ENCODE results near the gene AP1S2. TPM values are rescaled to one million over a fixed set of nuclear protein-coding genes. Genes with fewer than 3 reads are reported as not detected.

Gene AP1S2
- total and polyA plus RNA-seq, 7 donors, result 80.0 to 162 (median 116) TPM

DNA sequence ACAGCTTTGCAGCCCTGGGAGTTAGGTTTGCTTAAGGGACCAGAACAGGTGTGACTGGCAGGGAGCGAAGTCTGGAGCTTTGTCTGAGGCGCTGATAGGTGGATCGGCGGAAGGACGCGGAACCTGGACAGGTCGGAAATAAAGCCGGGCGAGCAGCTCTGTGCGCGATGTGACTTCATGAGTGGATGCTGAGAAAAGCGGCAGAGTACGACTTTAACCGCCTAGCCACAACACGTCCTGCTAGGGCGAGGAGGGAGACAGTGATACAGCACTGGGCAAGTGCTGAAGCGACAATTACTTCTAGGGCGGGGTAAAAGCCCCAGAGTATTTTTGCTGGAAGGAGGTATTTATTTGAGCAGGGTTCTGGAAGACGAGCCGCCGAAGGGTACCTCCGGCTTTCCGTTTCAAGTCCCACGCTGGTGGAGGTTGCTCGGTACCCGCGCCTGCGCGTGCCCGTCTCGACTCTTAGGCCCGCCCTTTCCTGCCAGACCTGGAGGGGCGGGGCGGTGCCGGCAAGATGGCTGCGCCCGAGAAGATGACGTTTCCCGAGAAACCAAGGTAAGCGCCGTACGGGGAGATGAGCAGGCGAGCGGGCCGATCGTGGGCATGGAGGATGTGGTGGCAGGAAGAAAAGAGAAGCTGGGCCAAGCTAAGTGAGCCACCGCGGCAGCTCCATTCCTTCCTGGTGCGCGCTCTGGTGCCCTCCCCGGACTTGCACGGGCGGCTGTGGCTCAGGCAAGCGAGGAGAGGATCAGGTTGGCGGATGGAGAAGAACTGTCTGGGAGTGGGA lies 64.4 kb downstream of the AP1S2 start, which contains the start of gene ZRSR2:
ZRSR2 (plus strand) TSS at position 506 of the 790 bp plus-strand sequence; CDS start at position 518, 12 bp downstream.
- WGBS, 3 donors, result 0 to 1% (median 0%) methylated on average over 52 to 55 of the region's 55 CpGs
- Histone ChIP-seq H3K4me3 (peak within 1 kb of the TSS; percentile 86), H3K36me3 (ENCODE audit: insufficient read depth in 1 of 2, low read depth in 1 of 2) (peaks cover 0 to 22% of the 10 kb centered on the region in 2 donors), H3K9me3 (no peaks in the 10 kb centered on the region), H3K4me1 (peaks cover 10% of the 10 kb centered on the region), H3K27me3 (ENCODE audit: insufficient read depth in 3 of 3, low read length in 2 of 3) (no peaks in the 10 kb centered on the region), H3K27ac (peak within 1 kb of the TSS; percentile 68)
- TF ChIP-seq, protein P1, sequence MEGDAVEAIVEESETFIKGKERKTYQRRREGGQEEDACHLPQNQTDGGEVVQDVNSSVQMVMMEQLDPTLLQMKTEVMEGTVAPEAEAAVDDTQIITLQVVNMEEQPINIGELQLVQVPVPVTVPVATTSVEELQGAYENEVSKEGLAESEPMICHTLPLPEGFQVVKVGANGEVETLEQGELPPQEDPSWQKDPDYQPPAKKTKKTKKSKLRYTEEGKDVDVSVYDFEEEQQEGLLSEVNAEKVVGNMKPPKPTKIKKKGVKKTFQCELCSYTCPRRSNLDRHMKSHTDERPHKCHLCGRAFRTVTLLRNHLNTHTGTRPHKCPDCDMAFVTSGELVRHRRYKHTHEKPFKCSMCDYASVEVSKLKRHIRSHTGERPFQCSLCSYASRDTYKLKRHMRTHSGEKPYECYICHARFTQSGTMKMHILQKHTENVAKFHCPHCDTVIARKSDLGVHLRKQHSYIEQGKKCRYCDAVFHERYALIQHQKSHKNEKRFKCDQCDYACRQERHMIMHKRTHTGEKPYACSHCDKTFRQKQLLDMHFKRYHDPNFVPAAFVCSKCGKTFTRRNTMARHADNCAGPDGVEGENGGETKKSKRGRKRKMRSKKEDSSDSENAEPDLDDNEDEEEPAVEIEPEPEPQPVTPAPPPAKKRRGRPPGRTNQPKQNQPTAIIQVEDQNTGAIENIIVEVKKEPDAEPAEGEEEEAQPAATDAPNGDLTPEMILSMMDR (IDR thresholded peaks at IDR 0.05), result no peak
- intact Hi-C loops (cut with DNase I), result loop anchor here (2.0 to 10.0 kb wide), 2 partner anchors 65 to 105 kb away; partner anchors contain the start of gene AP1S2 (in 1 of the 2)
- peak; percentile 87 to 90 for DNase-seq
- peak; percentile 96 to 99 (median 98) for ATAC-seq

DNA sequence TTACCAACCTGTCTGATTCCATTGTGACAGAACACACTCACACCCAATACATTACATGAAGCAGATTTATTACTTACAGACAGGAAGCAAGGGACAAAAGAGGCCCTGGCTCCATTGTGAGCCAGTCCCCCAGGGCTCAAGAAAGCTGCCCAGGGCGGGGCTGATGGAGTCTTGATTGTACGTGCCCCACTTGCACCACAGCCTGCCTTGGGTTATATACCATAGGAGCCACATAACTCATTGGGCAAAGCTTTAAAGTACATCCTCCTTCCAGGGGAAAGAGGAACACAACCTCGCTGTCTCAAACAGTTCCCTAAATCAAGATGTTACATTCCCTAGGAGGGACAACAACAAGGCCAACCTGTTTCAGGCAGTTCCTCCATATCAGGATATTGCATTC lies 67.7 kb downstream of the AP1S2 start:
- no peak for DNase-seq
- WGBS, 3 donors, result 72 to 82% (median 73%) methylated on average over 3 of the region's 3 CpGs
- TF ChIP-seq, protein P1 (IDR thresholded peaks at IDR 0.05), result no peak
- ATAC-seq, result no peak
- Histone ChIP-seq H3K36me3 (ENCODE audit: insufficient read depth in 1 of 2, low read depth in 1 of 2) (peaks cover 0 to 9% of the 10 kb centered on the region in 2 donors), H3K27ac (no peak overlapping the region), H3K9me3 (no peaks in the 10 kb centered on the region), H3K27me3 (ENCODE audit: insufficient read depth in 3 of 3, low read length in 2 of 3) (no peaks in the 10 kb centered on the region), H3K4me3 (no peak overlapping the region), H3K4me1 (peaks cover 10% of the 10 kb centered on the region)
- intact Hi-C loops (cut with DNase I), result loop anchor here in 1 of 2 donors (10.0 kb wide), 1 partner anchor 102 kb away; no protein-coding TSS in a partner anchor

DNA sequence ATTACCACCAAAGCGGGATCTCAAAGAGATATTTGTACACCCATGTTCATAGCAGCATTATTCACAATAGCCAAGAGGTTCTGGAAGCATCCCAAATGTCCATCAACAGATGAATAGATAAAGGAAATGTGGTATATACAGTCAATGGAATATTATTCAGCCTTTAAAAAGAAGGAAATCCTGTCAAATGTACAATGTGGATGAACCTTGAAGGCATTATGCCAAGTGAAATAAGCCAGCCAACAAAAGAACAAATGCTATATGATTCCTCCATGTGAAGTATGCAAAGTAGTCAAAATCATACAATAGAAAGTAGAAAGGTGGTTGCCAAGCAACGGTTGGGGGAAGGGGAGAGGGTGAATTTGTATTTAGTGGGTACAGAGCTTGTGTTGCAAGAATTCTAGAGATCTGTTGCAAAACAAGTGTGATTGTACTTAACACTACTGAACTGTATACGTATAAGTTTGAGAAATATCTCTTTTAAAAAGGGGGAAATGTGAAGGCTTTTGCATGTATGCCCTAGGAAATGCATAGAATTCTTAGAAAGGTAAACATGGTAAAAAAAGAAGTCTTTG lies 69.3 kb downstream of the AP1S2 start:
- Histone ChIP-seq H3K9me3 (no peaks in the 10 kb centered on the region), H3K4me3 (no peak overlapping the region), H3K4me1 (peaks cover 4% of the 10 kb centered on the region), H3K27me3 (ENCODE audit: insufficient read depth in 3 of 3, low read length in 2 of 3) (no peaks in the 10 kb centered on the region), H3K27ac (no peak overlapping the region), H3K36me3 (ENCODE audit: insufficient read depth in 1 of 2, low read depth in 1 of 2) (peaks cover 0 to 19% of the 10 kb centered on the region in 2 donors)
- intact Hi-C loops (cut with DNase I), result loop anchor here in 1 of 2 donors (10.0 kb wide), 1 partner anchor 100 kb away; no protein-coding TSS in a partner anchor
- TF ChIP-seq, protein P1 (IDR thresholded peaks at IDR 0.05), result no peak
- ATAC-seq (no peak), DNase-seq (no peak)
- WGBS, 3 donors, result 94 to 97% (median 96%) methylated on average over 3 of the region's 3 CpGs

DNA sequence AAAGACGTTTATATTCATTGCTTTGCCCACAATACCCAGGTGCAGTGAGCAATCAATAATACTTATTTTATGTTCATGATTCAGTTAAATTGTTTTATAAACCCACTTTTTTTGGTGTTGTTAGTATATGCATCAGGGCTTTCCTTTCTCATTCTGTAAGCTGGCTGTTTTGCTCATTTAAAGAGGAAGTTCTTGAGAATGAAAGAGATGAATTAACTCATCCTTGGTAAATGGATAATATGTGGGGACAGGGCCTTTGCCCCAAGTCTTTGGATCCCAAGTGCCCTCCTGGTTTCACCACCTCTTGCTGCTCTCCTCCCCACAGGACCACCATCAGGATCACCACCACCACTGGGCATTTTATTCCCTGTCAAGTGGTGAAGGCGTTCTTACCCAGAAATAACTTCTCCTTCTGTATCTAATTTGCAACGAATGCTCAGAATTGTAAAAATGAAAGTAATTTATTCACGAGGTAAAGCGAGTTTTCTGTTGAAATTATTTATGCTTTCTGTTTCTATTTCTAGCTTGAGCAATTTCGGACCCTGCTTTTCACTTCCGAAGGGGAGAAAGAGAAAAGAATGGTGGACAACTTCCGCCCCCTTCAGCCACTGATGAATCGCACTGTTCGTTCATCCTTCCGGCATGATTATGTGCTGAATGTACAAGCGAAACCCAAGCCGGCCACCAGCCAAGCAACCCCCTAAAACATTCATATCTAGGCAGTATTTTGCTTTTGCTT lies 72.5 kb downstream of the AP1S2 start:
- no peak overlapping the region for H3K27ac ChIP-seq
- DNase-seq (no peak), ATAC-seq (no peak)
- no peaks in the 10 kb centered on the region for H3K9me3 ChIP-seq
- peaks cover 0 to 35% of the 10 kb centered on the region in 2 donors for H3K36me3 ChIP-seq (ENCODE audit: insufficient read depth in 1 of 2, low read depth in 1 of 2)
- H3K4me3 ChIP-seq, result no peak overlapping the region
- TF ChIP-seq, protein P1 (IDR thresholded peaks at IDR 0.05), result no peak
- intact Hi-C loops (cut with DNase I), result loop anchor here in 1 of 2 donors (10.0 kb wide), 1 partner anchor 97 kb away; no protein-coding TSS in a partner anchor
- H3K27me3 ChIP-seq (ENCODE audit: insufficient read depth in 3 of 3, low read length in 2 of 3), result no peaks in the 10 kb centered on the region
- WGBS, 3 donors, result 77 to 93% (median 91%) methylated on average over 13 of the region's 13 CpGs
- no peaks in the 10 kb centered on the region for H3K4me1 ChIP-seq

Other genes starting within 250 kb of the AP1S2 start
- not detected for gene CLTRN, start 190.0 kb downstream of the AP1S2 start, total RNA-seq
- gene CLTRN, start 190.0 kb downstream of the AP1S2 start, polyA plus RNA-seq, result not detected
- 1 to 10 TPM in 3 of 4 donors, under 1 TPM in 1; 0.91 to 2.7 (median 1.5) TPM for gene CA5B, start 116.5 kb downstream of the AP1S2 start, total RNA-seq
- gene CA5B, start 116.5 kb downstream of the AP1S2 start, polyA plus RNA-seq, result under 1 TPM; 0.25 to 0.60 (median 0.57) TPM
- gene ZRSR2, start 64.3 kb downstream of the AP1S2 start, total RNA-seq, result 10 to 100 TPM in 1 of 4 donors, 1 to 10 TPM in 3; 7.4 to 12.7 (median 8.9) TPM
- 10 to 100 TPM; 10.7 to 22.2 (median 15.5) TPM for gene ZRSR2, start 64.3 kb downstream of the AP1S2 start, polyA plus RNA-seq